GM21717 (cell line): ENCODE results near the gene MICALL2.

Source experiments
- ATAC-seq: cut with Tn5 transposase; IDR thresholded peaks from one replicate; pipeline ENCODE4 v1.9.1; 2021; ENCODE audit warnings: mild to moderate bottlenecking, moderate library complexity; ENCODE audit not compliant: unreplicated experiment

Gene MICALL2

DNA sequence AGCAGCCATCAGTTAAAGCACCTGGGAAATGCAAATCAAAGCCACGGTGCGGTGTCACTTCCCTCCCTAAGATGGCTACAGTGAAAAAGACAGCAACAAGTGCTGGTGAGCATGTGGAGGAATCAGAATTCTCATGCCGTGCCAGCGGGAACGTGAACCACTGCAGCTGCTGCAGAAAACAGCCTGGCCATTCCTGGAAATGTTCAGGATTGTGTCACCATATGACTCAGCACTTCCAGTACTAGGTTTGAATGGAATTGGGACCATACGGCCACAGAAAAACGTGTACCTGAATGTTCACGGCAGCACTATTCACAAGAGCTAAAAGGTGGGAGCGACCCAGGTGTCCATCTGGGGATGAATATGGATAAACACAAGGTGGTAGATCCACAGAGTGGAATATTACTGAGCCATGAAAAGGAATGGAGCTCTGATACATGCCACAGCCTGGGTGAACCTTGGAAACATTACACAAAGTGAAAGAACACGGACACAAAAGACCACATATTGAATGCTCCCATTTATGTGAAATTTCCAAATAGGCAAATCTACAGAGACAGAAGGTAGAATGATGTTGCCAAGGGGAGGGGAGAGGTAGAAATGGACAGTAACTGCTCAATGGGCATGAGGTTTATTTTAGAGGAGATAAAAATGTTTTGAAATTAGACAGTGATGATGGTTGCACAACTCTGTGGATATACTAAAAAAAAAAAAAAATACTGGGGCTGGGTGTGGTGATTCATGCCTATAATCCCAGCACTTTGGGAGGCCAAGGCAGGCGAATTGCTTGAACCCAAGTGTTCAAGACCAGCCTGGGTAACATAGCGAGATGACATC is 61.6 kb downstream of the MICALL2 start:
- ATAC-seq: no peak

DNA sequence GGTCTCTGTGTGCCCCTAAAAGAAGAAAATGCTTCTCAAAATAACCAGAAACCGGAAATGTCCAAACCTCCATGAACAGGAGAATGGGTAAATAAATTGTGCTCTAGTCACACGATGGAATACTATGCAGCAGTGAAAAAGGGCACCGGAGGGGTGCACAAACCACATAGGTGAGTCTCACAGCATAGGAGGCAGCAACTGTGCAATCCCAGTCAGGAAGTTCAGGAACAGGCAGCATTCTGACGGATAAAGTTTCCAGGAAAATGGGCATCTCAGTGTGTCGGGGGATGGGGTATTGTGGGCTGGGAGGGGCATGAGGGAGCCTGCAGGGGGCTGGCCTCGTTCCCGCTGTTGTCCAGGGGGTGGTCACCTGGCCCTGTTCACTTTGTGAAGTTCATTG is 63.1 kb downstream of the MICALL2 start:
- ATAC-seq: no peak

DNA sequence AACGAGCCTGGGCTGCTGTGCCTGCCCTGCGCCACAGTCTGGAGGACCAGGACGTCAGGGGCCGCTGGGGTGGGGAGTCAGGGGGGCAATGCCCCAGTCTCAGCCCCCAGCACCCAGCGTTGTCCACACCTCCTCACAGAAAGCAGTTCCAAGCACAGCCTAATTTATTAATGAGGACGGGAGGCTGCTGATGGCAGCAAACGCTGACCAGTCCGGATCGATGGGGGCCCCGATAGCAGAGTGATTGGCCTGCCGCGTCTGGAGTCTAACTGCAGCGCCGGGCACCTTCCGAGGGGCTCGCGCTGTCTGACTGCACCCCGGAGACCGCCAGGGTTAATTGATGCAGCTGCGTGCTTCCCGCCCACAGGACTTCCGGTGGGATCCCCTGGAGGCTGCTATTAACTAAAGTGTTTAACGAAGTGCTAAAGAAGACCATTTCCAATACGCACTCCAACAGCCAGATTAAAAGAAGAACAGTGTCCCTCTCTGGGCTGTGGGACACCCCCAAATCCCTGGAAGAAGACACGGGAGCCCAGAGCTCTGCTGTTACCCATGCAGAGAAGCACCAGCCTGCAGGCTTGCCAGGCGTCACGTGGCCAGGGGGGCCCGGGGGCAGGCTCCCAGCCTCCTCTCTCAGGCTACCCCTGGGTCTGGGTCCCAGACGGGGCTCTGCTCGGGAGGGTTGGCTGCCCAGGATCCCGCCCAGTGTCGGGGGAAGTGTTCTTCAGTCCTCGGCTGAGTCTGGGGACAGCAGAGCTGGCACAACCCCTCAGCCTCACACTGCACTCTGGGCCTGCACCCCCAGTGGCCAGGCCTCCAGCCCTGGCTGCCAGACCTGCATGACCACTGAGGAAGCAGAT is 63.8 kb downstream of the MICALL2 start:
- no peak for ATAC-seq

DNA sequence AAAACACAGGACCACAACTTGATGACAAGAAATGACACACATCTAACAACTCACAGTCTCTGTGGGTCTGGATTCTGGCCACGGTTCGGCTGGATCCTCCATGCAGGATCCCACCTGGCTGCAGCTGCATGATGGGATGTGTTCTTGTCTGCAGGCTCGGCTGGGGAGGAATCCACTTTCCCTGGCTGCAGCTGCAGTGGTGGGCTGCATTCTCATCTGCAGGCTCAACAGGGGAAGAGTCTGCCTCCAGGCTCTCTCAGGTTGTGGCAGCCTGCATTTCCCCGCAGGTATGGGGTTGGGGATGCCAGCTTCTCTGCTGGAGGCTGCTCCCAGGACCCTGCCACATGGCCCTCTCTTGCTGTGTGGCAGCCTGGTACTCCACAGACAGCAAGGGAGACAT is 64.9 kb downstream of the MICALL2 start:
- no peak for ATAC-seq

DNA sequence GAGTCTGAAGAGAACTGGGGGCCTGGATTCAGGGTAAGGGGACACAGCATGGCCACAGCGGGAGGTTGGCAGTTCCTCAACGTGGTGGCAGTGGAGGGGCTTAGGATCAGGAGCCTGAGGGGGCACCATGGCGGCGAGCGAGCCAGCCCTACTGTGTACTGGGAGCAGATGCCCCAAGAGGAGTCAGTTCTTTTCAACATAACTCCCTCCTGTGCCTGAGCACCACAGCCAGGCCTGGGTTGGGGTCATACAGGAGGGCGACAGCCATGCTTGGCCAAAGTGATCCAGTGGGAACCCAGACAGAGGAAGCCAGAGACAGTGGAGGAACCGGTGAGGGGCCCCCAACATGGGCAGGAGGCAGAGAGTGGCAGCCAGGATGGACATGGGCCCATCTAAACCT is 65.8 kb downstream of the MICALL2 start:
- no peak for ATAC-seq

DNA sequence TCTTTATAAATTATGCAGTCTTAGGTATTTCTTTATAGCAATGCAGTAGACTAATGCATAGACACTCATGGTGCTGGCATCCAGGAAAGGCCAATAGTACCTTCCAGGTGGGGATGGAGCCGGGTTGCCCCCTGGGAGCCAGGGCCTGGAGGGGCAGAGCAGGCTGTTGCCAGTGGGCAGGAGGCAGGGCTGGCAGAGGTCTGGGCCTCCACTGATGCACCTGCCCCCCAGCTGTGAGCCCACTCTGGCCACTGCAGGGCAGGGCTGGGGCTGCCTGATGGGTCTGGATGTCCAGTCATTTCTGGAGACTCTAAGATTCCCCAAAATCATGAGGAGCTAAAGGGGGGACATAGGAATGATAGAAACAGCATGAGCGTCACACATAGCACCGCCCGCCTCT is 66.7 kb downstream of the MICALL2 start:
- ATAC-seq: no peak

DNA sequence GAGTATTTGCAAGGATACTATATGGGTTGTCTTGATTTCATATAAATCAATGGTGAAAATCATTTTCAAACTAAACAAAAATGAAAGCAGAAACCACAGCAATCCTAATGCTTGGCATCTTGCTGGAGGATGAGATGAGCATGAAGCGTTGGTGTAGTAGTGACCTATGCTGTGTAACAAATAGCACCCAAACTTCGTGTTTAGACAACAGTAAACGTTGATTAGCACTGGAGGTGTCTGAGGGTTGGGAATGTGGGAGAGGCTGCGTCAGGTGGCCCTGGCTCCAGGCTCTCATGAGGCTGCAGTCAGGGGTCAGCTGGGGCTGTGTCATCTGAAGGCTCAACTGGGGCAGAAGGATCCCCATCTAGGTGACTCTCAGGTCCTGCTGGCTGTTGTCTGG is 67.8 kb downstream of the MICALL2 start:
- no peak for ATAC-seq

DNA sequence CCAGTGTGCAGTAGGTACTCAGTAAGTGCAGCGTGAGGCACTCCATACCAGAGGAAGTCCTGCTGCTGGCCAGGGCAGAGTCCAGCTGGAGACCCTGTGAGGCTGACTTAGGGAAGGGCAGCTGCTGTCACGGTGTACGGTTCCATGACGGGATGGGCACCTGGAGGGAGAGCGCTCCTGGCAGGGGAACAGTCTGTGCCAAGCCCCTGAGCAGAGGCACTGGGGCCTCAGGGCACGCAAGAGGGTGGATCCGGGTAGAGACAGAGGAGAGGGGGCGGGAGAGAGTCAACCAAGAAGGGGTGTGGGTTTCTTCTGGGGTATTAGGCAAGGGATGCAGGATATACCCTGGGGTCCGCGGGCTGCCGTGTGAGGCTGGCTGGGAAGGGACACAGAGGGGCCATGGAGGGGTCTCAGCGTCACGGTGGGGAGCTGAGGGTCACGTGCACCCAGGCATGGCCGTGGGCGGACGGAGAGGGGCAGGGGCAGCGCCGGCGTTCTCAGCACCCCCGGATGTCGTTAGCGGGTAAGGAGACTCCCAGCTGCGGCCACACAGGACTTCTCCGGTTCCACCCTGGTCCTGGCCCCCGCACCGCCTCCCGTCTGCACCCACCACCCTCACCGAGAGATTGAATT is 70.5 kb downstream of the MICALL2 start:
- ATAC-seq: no peak

DNA sequence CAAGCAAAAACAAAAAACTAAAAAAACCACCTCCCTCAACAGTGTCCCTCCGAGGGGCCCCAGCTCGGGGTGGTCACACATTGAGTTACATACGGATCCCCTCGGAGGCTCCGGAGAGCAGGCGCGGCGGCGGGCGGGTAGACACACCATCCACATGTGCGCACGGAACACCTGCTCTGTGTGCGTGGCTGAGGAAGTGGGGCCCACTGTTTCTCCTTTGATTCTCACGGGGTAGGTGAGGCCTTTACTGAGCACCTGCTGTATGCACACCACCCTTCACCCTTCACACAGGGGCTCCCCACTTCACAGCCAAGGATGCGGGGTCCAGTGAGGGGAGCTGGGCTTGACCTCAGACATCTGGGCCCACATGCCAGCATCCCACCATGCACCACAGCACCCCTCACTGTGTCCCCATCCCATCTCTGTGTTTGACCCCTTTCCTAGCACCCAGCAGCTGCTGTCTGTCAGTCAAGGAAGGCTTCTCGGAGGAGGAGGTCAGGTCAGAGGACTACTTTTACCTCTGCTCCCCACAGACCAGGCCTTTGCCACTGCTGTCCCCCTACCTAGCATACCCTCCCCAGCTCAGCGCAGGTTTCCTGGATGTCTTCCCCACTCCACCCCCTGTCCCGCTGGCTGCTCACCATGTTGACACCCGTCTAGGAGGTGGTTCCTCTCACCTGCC is 71.1 kb downstream of the MICALL2 start:
- no peak for ATAC-seq

DNA sequence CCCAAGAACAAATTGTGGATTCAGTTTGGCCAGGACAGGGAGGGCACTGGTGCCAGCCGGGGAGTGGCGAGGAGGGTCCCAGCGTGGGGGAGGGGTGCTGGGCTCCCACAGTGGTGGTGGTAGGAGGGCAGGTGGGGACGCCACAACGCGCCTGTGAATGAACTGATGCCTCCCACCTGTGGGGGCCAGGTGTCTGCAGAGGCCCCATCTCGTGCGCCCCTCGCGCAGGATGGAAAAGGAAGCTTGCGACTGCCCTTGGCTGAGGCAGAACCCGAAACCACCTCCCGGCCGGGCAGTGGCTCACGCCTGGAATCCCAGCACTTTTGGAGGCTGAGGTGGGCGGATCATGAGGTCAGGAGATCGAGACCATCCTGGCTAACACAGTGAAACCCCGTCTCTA is 72.0 kb downstream of the MICALL2 start:
- ATAC-seq: no peak

DNA sequence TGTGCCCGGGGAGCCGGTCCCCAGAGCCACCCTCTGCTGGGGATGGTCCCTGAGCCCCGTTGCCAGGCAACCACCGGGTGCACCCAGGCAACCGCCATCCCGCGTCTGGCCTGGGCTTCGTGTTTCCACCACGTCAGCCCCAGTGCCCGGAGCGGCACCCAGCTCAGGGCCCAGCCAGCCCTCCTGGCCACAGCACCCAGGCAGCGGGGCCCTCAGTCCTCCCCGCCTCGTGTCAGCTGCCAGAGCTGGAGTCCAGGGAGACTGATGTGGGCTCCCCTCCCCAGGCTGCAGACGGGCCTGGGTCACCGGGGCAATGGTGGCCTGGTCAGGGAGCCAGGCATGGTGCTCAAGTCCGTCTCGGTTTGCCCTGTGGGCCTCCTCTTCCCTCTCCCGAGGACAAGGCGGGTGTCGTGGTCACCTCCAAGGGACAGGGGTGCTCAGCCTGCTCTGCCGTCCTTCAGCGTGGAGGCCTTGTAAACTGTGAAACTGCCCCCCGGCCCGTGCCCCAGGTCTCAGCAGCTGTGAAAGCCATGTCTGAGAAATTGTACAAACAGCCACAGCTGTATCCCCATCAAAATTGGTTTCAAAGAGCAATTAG is 72.5 kb downstream of the MICALL2 start:
- no peak for ATAC-seq

DNA sequence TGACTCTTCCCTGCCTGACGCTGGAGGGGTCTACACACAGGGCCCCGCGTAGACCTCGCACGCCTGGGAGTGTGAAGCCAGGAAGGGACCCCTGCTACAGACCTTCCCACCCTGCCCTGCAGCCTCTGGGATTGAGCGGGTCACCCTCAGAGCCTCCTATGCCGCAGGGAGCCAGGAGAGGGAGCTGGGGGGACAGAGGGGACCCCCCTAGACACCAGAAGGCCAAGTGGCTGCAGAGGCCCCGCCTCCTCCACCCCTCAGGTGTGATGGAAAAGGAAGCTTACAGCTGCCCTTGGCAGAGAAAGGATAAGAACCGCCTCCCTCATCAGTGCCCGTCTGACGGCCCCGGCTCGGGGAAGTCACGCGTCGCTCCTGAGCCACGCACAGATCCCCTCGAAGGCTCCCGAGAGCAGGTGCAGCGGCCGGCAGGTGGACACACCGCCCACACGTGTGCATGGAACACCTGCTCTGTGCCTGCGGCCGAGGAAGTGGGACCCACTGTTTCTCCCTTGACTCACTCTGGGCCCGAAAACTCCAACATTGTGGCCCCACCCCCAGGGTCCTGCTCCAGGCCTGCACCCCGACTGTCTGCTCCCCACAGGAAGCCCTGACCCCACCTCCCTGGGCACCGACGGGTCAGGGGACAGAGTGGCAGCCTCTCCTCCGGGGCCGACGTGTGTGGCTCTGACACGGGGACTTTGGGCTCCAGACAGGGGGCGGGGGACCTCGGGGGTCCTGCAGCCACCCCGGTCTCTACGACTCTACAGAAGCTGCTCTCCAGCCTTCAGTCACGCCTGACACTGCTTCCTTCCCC is 73.3 kb downstream of the MICALL2 start:
- no peak for ATAC-seq

DNA sequence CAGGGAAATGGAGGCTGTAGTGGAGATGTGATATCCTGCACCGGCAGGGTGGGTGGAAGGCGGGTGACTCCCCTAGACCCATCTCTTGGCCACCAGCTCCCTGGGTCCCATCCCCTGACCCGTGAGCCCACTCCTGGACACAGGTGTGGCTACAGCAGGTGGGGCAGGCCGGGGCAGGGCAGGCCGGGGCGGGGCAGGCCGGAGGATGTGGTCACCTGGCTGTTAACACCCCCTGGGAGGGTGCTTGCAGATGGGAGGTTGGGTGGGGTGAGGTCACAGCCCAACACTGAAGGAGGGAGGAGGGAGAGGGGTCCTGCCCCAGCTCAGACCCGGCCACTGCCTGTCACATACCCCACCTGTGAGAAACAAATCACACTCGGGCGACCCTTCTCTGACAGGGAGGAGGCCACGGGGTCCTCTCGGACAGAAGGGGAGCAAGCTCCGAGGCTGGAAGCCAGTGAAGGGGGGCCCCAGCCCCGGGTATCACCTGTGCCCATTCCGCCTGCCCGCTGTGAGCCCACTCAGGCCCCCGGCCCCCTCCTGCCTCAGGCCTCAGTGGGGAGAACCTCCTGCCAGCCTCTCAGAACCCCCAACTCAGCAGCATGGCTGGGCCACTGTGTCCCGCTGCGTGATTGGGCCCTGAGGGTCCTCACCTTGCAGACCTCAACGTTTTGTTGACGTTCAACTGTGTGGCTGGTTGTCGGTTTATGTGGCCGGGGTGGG is 74.0 kb downstream of the MICALL2 start:
- ATAC-seq: no peak
